Nephron (organoid): ENCODE data around the gene DNAI2.

Experiments used
- H3K27ac Mint-ChIP-seq, 3 experiments: 2 replicates each; pipeline ENCODE4 v1.8.0; 2020; ENCODE audit warnings: mixed read lengths in 3 of 3, mild to moderate bottlenecking in 2 of 3, moderate library complexity in 1 of 3
- H3K27me3 Mint-ChIP-seq: 2 replicates; pipeline ENCODE4 v1.8.0; 2021; ENCODE audit warnings: low read depth, mild to moderate bottlenecking, moderate library complexity, mixed read lengths
- H3K36me3 Mint-ChIP-seq: 2 replicates; pipeline ENCODE4 v1.8.0; 2020; ENCODE audit warnings: low read depth, mixed read lengths
- H3K4me1 Mint-ChIP-seq: 2 replicates; pipeline ENCODE4 v1.8.0; 2020; ENCODE audit warnings: mixed read lengths
- H3K4me3 Mint-ChIP-seq, 3 experiments: 2 replicates each; pipeline ENCODE4 v1.8.0; 2020; ENCODE audit warnings: mild to moderate bottlenecking in 3 of 3, mixed read lengths in 3 of 3, moderate library complexity in 2 of 3
- H3K9me3 Mint-ChIP-seq: 2 replicates; pipeline ENCODE4 v1.8.0; 2020; ENCODE audit warnings: mixed read lengths
- TF ChIP-seq, protein P1 (sequence below), 3 experiments: fragments of 200-600 bp; sonication (generic); IDR thresholded peaks; one replicate each; pipeline ENCODE4 v1.5.0; 2021; ENCODE audit warnings: antibody characterized with exemption in 3 of 3; ENCODE audit not compliant: unreplicated experiment in 3 of 3

Gene DNAI2

DNA sequence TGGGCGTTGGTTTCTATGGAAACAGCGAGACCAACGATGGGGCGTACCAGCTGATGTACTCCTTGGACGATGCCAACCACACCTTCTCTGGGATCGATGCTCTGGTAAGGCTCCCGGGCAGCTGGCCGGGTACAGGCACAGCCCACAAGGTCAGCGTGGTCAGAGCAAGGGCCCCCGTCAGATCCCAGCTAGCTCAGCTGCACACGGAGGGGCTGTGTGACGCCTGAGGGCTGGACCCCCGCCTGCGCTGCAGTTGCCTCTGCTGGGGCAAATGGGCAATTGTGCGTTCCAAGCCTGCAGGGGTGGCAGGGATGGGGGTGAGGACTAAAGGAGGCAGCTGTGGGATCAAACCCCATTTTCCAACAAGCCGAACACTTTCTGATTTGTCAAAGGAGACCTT lies 43.1 kb upstream of the DNAI2 start:
- Mint-ChIP-seq H3K36me3 (peaks cover 18% of the 10 kb centered on the region), H3K27ac (no peak overlapping the region), H3K4me1 (peaks cover 49% of the 10 kb centered on the region), H3K9me3 (no peaks in the 10 kb centered on the region), H3K27me3 (peaks cover under 1% of the 10 kb centered on the region), H3K4me3 (no peak overlapping the region)
- TF ChIP-seq, protein P1, sequence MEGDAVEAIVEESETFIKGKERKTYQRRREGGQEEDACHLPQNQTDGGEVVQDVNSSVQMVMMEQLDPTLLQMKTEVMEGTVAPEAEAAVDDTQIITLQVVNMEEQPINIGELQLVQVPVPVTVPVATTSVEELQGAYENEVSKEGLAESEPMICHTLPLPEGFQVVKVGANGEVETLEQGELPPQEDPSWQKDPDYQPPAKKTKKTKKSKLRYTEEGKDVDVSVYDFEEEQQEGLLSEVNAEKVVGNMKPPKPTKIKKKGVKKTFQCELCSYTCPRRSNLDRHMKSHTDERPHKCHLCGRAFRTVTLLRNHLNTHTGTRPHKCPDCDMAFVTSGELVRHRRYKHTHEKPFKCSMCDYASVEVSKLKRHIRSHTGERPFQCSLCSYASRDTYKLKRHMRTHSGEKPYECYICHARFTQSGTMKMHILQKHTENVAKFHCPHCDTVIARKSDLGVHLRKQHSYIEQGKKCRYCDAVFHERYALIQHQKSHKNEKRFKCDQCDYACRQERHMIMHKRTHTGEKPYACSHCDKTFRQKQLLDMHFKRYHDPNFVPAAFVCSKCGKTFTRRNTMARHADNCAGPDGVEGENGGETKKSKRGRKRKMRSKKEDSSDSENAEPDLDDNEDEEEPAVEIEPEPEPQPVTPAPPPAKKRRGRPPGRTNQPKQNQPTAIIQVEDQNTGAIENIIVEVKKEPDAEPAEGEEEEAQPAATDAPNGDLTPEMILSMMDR (IDR thresholded peaks at IDR 0.05; ENCODE audit: unreplicated experiment in 3 of 3), result no peak

DNA sequence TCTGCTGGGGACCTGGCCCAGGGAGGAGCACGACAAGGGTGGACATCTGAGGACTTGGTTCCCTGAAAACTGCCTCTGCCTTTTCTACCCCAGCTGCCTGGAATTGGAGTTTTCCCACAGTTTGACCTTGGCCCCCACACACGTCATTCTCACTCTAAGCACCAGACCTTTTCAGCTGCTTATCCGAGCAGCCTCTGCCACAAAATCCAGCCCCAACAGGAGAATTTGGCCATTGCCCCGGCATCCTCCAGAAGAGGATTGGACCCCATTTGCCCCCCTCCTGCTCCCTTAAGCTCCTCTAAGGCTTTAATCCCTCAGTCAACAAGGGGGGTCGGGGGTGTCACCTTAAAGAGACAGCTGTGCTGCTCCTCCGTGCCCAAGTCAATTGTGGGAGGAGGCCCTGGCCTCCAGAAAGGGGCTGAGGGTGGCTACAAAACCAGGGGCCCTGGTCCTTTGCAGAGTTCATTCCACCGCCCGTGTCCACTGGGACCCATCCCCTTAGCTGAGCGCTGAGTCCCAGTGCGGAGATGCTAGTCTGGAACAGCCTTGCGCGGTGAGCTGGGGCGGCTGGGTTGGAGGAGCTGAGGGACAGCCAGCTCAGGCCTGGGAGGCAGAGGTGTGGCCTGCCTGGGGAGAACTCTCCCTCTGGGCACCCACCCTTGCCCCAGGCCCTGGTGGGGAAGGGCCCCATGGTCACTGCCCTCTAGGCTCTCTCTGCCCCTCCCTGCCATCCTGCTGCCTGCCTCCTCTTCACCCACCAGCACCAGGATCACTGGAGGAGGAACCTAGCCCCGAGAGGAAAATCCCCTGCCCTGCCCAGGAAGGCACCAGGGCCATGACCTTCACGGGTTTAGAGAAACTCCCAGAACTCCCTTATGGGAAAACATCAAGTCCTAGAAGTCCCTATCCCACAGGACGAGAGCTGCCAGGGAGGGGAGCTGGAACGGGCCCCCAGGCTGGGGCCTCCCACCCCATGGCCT lies 41.8 kb upstream of the DNAI2 start:
- Mint-ChIP-seq H3K9me3 (no peaks in the 10 kb centered on the region), H3K27me3 (peaks cover 3% of the 10 kb centered on the region), H3K4me3 (no peak overlapping the region), H3K4me1 (peaks cover 46% of the 10 kb centered on the region), H3K27ac (no peak overlapping the region), H3K36me3 (peaks cover 12% of the 10 kb centered on the region)
- TF ChIP-seq, protein P1 (IDR thresholded peaks at IDR 0.05; ENCODE audit: unreplicated experiment in 3 of 3), result no peak

DNA sequence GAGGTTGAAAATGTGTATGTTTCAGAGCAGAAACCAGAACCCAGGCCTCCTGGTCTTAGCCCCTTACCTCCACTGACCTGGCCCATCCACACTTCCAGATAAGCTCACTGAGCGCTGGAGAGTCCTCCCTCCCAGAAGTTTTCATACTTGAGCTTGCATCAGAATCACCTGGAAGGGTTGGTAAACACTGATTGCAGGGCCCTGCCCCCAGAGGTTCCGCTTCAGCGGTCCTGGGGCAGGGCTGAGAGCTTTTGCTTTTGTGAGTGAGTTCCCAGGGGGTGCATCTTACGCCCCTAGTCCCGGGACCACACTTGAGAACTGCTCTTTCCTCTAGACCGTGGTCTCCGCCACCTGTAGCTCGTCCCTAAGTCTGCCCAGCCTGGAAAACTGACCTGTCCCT lies 40.1 kb upstream of the DNAI2 start:
- Mint-ChIP-seq H3K27me3 (peaks cover 3% of the 10 kb centered on the region), H3K9me3 (no peaks in the 10 kb centered on the region), H3K27ac (peak overlapping the region in 1 of 3 experiments; percentile 66), H3K36me3 (no peaks in the 10 kb centered on the region), H3K4me3 (no peak overlapping the region), H3K4me1 (peaks cover 33% of the 10 kb centered on the region)
- TF ChIP-seq, protein P1 (IDR thresholded peaks at IDR 0.05; ENCODE audit: unreplicated experiment in 3 of 3), result no peak

DNA sequence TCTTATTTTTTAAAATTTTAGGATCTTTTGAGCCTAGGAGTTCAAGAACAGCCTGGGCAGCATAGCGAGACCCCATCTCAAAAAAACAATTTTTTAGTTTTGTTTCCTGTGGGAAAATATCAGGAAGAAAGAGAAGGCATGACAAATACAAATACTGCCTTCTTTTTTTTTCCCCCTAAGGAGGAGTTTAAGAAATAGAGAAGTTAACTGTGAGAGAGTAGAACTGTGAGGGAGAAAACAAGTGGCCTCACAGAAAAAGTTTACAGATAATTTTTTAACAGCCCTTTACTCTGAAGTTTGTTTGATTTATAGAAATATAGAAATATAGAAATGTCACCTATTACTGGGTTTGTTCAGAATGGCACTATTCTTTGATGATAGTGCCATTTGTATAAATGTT lies 39.5 kb upstream of the DNAI2 start:
- Mint-ChIP-seq H3K4me3 (no peak overlapping the region), H3K9me3 (no peaks in the 10 kb centered on the region), H3K27ac (peak overlapping the region in 1 of 3 experiments; percentile 66), H3K27me3 (peaks cover 3% of the 10 kb centered on the region), H3K4me1 (peaks cover 34% of the 10 kb centered on the region), H3K36me3 (peaks cover under 1% of the 10 kb centered on the region)
- TF ChIP-seq, protein P1 (IDR thresholded peaks at IDR 0.05; ENCODE audit: unreplicated experiment in 3 of 3), result no peak

DNA sequence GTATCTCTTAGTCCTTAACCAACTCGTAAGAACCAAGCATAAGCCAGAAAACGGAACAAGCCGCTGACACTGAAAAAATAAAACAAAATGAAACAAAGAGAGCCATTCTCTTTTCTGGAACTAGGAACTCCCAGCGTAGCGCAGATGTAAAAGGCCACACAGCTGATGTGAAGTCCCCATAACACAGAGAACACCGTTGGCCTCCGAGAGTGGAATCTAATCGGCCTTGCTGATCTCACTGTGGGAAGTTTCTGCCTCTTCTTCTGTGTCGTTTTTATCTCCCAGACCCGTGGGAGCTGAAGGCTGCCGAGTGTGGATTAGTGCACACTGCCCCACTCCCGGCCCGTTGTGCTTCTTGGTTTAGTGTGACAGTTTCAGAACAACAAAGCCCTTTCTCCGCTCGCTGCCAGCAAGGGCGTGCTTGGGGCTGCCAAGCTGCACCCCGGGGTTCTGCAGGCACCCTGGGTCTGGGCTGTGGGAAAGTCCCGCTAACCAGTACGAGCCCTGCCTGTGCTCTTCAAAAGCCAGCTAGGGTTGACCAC lies 38.9 kb upstream of the DNAI2 start:
- Mint-ChIP-seq H3K4me1 (peaks cover 38% of the 10 kb centered on the region), H3K4me3 (no peak overlapping the region), H3K9me3 (no peaks in the 10 kb centered on the region), H3K36me3 (peaks cover 5% of the 10 kb centered on the region), H3K27me3 (peaks cover 3% of the 10 kb centered on the region), H3K27ac (peak overlapping the region; percentile 33 to 66 (median 54))
- TF ChIP-seq, protein P1 (IDR thresholded peaks at IDR 0.05; ENCODE audit: unreplicated experiment in 3 of 3), result no peak
